Esophagus muscularis mucosa (tissue), 3 donors: Measurements from ENCODE around the gene OR6N2.

ENCODE experiments used
- CTCF ChIP-seq, 3 experiments: fragments of 200-600 bp in 2 of 3; fragments of 450-650 bp in 1 of 3; sonication (generic) in 2 of 3; IDR thresholded peaks; one replicate each; pipeline ENCODE4 v1.5.1; 2017 to 2019; ENCODE audit warnings: antibody characterized with exemption in 3 of 3, mild to moderate bottlenecking in 2 of 3, moderate library complexity in 1 of 3
- POLR2AphosphoS5 ChIP-seq, 2 donors: sonication (generic); formaldehyde crosslinking; IDR thresholded peaks; one replicate each; pipeline ENCODE4 v1.6.1; 2017; ENCODE audit warnings: antibody characterized with exemption in 2 of 2

GRCh38 chr1:158806916-158807536 lies 26.0 kb upstream of the OR6N2 start:
- no peak for TF ChIP-seq CTCF (IDR thresholded peaks at IDR 0.05)
- TF ChIP-seq POLR2AphosphoS5 (IDR thresholded peaks at IDR 0.05), result no peak
